Rectal smooth muscle tissue (tissue), 1 donor: Measurements from ENCODE around the gene FGFR2.

Experiments used
- H3K27ac ChIP-seq: one replicate; pipeline ENCODE4 v1.7.0; 2013; ENCODE audit warnings: low read depth, low read length, inconsistent platforms
- H3K27me3 ChIP-seq: one replicate; pipeline ENCODE4 v1.7.0; 2013; ENCODE audit warnings: low read length; ENCODE audit not compliant: control insufficient read depth, insufficient read depth
- H3K36me3 ChIP-seq: one replicate; pipeline ENCODE4 v1.7.0; 2013; ENCODE audit warnings: low read length; ENCODE audit not compliant: control insufficient read depth, insufficient read depth
- H3K4me1 ChIP-seq: one replicate; pipeline ENCODE4 v1.7.0; 2013; ENCODE audit warnings: low read length; ENCODE audit not compliant: control insufficient read depth, insufficient read depth
- H3K4me3 ChIP-seq: one replicate; pipeline ENCODE4 v1.7.0; 2013; ENCODE audit warnings: low read length
- H3K9ac ChIP-seq: one replicate; pipeline ENCODE4 v1.7.0; 2013; ENCODE audit warnings: low read length

The FGFR2 gene

DNA sequence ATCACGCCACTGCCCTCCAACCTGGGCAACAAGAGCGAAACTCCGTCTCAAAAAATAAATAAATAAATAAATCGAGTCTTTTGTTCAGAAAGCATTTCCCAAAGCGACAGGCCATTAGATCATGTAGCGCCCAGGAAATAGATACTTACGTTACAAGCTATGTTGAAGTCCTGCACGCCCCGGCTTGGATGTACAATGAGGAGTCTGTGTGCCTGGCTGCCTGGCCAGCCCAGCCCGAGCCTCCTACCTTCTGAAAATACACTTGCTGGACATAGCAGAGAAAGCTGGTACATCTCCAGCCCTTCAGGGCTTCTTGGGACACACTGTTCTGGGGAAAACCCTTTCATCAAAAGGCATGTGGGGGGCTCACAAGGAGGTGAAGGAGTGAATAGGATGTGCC lies 22.1 kb downstream of the FGFR2 start:
- no peak overlapping the region for H3K4me3 ChIP-seq
- no peaks in the 10 kb centered on the region for H3K36me3 ChIP-seq
- H3K9ac ChIP-seq: no peak overlapping the region
- H3K4me1 ChIP-seq: peaks cover 33% of the 10 kb centered on the region
- H3K27ac ChIP-seq: no peak overlapping the region
- no peaks in the 10 kb centered on the region for H3K27me3 ChIP-seq

DNA sequence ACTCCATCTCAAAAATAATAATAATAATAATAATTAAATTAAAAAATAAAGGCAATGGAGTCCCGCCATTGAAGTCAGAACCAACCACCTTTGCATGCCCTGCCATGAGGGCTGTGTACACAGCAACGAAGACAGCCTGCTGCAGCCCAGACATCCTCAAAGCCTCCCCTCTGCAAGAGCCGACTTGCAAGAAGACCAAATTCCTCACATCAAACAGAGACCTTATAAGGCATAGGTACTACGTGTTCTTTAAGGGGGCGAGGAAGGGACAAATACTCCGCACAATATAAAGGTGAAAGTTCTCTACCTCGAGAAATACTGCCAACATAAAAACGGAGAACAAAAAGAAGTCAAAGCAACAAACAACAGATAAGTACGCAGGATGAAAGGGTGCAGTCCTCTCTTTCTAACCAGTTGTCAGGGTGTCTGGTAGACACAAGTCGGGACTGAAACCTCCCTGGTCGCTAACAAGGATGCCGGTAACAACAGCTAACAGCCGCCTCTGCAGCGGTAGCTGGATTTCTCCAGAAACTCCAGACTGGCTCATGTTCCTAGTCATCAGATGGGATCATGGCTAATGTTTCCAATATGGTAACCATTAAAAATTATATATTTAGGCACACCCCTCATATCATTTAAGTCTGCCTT lies 23.6 kb downstream of the FGFR2 start:
- H3K27ac ChIP-seq: peak overlapping the region; percentile 25
- peaks cover 21% of the 10 kb centered on the region for H3K4me1 ChIP-seq
- H3K4me3 ChIP-seq: peak overlapping the region; percentile 25

DNA sequence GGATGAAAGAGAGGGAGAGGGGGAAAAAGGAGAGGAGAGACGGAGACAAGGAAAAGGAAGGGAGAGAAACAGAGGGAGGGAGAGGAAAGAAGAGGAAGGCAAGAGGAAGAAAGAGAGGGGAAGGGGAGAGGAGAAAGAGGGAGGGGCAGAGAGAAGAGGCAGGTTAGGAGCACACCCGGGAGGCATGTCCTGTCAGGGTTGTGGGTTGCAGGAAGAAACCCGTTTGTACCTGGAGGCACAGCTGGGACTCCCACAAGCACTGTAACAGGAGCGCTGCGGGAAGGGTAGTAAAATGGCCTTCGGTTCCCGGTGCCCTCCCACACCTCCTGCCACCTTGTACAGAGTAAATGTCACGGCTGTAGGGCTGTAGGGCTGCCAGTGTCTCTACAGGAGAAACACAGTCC lies 24.7 kb downstream of the FGFR2 start:
- H3K9ac ChIP-seq: no peak overlapping the region
- H3K4me1 ChIP-seq: peaks cover 12% of the 10 kb centered on the region
- H3K27ac ChIP-seq: peak overlapping the region; percentile 35
- no peaks in the 10 kb centered on the region for H3K36me3 ChIP-seq
- no peaks in the 10 kb centered on the region for H3K27me3 ChIP-seq
- H3K4me3 ChIP-seq: no peak overlapping the region

More for the DNA sequence above, 23.6 kb downstream of the FGFR2 start:
- Histone ChIP-seq H3K36me3 (no peaks in the 10 kb centered on the region), H3K27me3 (no peaks in the 10 kb centered on the region), H3K9ac (no peak overlapping the region)

DNA sequence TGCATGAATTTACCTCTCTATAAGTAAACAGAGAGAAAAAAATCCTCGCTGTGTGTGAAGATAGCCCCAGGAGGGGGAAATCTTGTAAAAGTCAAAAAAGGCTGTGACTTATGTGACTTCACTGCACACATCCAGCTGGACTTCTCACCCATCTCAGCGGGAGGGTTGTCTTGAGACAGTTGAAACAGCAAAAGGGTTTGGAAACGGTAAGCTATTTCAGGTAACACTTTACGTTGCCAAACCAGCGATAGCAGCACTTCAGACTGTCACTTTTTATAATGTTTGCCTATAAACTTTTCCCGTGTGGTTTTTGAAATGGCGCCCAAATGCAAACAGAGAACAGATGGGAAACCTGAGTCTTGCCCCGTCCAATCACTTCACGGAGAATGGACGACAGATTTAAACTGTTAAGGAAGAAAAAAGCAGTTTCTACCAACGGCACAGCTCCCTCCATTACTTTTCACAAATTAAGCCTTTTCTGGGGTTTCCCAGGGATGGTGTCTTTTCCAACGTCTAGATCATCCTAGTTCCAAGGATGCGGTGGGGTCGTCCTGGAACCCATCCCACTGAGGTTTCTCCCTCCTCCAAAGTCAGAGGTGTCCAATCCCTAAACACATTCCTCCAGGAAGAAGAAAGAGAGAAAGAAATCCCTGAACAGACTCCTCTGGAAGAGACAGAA lies 25.2 kb downstream of the FGFR2 start:
- Histone ChIP-seq H3K27me3 (no peaks in the 10 kb centered on the region), H3K36me3 (no peaks in the 10 kb centered on the region), H3K4me3 (no peak overlapping the region), H3K9ac (no peak overlapping the region), H3K27ac (peak overlapping the region; percentile 35), H3K4me1 (peaks cover 12% of the 10 kb centered on the region)

DNA sequence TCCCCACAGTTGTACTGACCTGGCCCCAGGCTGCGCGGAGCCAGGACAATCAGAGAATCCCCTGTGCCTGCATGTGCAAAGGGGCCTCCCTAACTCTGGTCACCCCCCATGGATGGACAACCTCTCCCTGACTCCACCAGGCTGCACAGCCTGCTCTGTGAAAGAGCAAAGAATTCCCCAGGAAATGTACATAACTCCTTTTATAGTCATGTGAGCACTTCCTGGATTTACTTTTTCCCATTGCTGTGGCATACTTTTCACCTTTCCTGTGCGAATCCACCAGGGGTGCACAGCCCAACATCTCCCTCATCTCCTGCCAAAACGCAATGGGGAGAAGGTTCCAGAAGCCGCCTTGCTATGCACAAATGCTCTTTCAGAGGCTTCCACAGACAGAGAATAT lies 27.9 kb downstream of the FGFR2 start:
- Histone ChIP-seq H3K27me3 (no peaks in the 10 kb centered on the region), H3K9ac (no peak overlapping the region), H3K36me3 (no peaks in the 10 kb centered on the region), H3K4me1 (peaks cover 11% of the 10 kb centered on the region), H3K4me3 (no peak overlapping the region), H3K27ac (no peak overlapping the region)

DNA sequence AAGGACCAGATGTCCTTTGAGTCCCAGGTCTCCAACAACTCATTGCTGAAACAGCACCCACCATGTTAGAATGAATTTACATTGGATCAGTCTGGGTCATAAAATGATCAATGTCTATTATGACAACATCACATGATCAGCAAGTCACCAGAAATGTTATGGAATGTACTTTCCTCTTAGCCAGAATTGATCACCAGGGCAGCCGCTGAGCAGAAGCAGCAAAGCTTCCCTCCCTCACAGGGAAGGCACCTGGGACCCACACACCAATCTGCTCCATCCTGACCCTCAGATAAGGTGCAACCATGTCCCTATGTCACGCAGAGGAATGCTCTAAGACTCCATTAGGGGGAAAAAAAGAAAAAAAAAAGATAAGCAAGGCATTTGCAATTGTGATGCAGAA lies 30.0 kb downstream of the FGFR2 start:
- Histone ChIP-seq H3K36me3 (no peaks in the 10 kb centered on the region), H3K9ac (no peak overlapping the region), H3K27me3 (no peaks in the 10 kb centered on the region), H3K27ac (no peak overlapping the region), H3K4me1 (peaks cover 5% of the 10 kb centered on the region), H3K4me3 (no peak overlapping the region)

DNA sequence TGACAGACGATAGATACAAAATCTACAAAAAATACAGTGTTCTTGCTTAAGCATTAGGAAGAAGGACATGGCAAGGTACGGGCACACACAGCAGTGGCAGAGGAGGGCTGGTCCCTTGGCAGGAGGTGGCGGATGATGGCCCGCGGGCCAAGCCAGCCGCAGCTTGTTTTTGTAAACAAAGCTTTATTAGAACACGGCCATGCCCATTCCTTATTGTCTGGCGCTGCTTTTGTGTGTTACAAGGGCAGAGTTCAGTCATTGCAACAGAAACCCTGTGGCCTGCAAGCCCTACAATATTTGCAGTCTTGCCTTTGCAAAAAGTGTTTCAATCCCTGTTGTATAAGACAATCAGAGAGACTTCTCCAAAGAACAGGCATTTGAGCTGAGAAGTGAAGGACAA lies 30.7 kb downstream of the FGFR2 start:
- H3K27ac ChIP-seq: no peak overlapping the region
- H3K4me1 ChIP-seq: peaks cover 2% of the 10 kb centered on the region
- no peaks in the 10 kb centered on the region for H3K27me3 ChIP-seq
- no peak overlapping the region for H3K9ac ChIP-seq
- no peak overlapping the region for H3K4me3 ChIP-seq
- no peaks in the 10 kb centered on the region for H3K36me3 ChIP-seq

DNA sequence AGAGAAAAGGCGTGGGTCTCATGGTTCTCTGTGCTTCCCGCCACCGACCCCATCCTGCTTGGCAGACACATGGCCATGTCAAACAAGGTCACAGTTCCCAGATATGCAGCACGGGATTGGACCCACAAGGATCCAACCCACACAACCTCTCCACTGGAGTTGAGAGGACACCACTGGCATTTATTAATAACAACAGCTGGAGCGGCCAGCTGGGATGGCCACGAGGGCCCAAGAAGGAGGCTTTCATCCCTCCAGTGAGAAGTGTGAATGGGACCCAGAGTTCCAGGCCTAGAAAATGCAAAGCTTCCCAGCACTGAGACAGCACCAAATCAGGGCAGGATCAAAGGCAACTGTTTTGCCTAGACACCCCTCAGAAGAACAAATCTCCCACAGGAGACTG lies 31.5 kb downstream of the FGFR2 start:
- Histone ChIP-seq H3K27ac (no peak overlapping the region), H3K9ac (no peak overlapping the region), H3K36me3 (no peaks in the 10 kb centered on the region), H3K27me3 (no peaks in the 10 kb centered on the region), H3K4me3 (no peak overlapping the region), H3K4me1 (no peaks in the 10 kb centered on the region)

DNA sequence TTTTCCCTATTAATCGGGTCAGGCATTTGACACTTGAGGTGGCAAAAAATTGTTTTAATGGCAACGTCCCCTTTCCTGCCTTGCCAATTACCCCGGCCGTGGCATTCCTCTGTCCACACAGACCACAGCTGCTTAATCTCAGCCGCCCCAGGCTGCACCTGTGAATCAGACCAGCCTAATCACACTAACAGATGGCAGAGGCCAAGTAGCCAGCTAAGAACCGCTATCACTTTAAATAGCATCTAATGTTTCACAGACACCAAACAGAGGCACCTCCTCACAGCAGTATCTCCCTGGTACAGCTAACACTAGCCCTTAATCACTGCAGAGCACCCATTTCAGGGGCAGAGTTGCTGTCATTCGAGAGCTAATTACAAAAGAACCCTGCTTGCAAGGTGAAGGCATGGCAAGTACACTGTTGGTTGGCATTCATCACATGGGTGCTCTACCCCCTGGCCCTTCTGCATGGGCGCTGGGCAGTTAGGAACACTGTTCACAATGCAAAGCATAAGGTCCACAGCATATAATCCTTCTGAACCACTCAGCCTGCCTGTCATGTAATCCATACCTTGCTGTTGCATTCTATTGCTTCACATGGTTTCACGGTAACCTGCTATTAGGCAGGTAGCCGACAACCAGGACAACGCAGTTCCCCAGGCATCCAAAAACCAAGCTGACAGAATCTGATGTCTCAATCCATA lies 38.8 kb downstream of the FGFR2 start:
- no peak overlapping the region for H3K27ac ChIP-seq
- no peak overlapping the region for H3K9ac ChIP-seq
- no peaks in the 10 kb centered on the region for H3K27me3 ChIP-seq
- no peak overlapping the region for H3K4me3 ChIP-seq
- H3K36me3 ChIP-seq: no peaks in the 10 kb centered on the region
- H3K4me1 ChIP-seq: no peaks in the 10 kb centered on the region

DNA sequence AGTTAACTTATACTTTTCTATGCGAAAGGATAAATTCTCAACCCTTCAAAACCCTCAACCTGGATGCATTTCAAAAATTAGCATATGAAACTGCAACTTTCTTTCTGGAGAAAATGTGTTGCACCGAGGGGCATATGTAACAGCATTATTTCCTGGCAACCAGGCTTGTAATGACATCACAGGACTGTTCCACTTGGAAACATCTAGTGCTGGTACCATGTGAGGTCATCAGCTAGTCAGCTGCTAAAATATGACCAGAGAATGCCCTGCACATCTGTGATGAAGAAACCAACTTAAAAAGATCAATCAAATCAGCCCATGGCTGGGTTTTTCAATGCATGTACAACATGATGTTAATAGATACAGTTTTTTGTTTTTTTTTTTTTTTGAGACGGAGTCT lies 40.0 kb downstream of the FGFR2 start:
- H3K9ac ChIP-seq: no peak overlapping the region
- H3K27me3 ChIP-seq: no peaks in the 10 kb centered on the region
- H3K4me1 ChIP-seq: peaks cover 4% of the 10 kb centered on the region
- H3K4me3 ChIP-seq: no peak overlapping the region
- H3K27ac ChIP-seq: no peak overlapping the region
- no peaks in the 10 kb centered on the region for H3K36me3 ChIP-seq

DNA sequence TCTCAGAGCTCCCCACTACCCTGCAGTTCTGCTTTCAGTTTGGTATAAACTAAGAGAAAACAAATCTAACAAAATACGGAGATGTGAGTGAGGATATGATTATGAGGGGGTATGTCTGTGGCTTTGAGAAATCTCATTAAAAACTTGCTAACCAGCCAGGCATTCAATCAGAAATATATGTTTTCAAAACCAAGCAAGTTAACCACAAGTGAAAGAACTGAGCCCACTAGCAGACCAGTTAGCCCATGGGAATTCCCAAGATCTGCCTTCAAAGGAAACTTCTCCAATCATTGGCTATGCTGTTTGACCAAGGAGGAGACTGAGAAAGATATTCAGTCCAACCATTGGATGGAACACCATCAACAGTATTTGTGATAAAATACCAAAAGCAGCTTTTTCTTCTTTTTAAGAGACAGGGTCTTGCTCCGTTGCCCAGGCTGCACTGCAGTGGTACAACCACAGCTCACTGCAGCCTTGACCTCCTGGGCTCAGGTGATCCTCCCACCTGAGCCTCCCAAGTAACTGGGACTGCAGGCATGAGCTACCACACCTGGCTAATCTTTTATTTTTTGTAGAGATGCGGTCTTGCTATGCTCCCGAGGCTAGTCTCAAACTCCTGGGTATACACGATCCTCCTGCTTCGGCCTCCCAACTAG lies 41.2 kb downstream of the FGFR2 start:
- no peak overlapping the region for H3K9ac ChIP-seq
- H3K27ac ChIP-seq: no peak overlapping the region
- no peaks in the 10 kb centered on the region for H3K27me3 ChIP-seq
- no peaks in the 10 kb centered on the region for H3K36me3 ChIP-seq
- peaks cover 4% of the 10 kb centered on the region for H3K4me1 ChIP-seq
- no peak overlapping the region for H3K4me3 ChIP-seq

DNA sequence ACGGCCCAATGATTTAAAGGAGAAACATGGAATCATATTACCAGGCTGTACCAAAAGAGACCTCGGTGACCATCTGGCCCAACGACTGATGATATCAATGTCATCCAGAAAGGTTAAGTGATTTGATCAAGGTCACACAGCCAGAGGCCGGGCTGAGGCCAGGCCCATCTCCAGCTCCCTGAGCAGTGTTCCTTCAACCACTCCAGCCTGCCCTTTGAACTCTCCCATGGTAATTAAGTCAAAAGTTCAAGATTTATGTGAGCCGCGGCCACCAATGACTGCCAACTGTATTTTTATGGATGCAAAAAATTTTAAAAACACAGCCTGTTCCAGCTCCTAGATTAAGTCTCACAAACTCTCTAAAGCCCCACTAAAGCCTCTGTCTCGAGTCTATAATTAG lies 41.8 kb downstream of the FGFR2 start:
- H3K9ac ChIP-seq: no peak overlapping the region
- no peaks in the 10 kb centered on the region for H3K27me3 ChIP-seq
- H3K4me1 ChIP-seq: peaks cover 4% of the 10 kb centered on the region
- H3K36me3 ChIP-seq: no peaks in the 10 kb centered on the region
- no peak overlapping the region for H3K27ac ChIP-seq
- H3K4me3 ChIP-seq: no peak overlapping the region
